Fibroblast of skin of abdomen (primary cell): Measurements from ENCODE around the gene SEMA4G. TPM values are rescaled to one million over a fixed set of nuclear protein-coding genes. Genes with fewer than 3 reads are reported as not detected.

Source experiments
- DNase-seq: peaks from one replicate; pipeline ENCODE4 v3.0.0-alpha.2; 2013
- polyA plus RNA-seq, 2 experiments: library from polyadenylated mRNA; unstranded; fragments of 120-200 nt; gene quantifications; one replicate each; pipeline ENCODE4 v1.2.1, GENCODE V29; 2013; ENCODE audit not compliant: insufficient read length in 2 of 2

The SEMA4G gene, protein sequence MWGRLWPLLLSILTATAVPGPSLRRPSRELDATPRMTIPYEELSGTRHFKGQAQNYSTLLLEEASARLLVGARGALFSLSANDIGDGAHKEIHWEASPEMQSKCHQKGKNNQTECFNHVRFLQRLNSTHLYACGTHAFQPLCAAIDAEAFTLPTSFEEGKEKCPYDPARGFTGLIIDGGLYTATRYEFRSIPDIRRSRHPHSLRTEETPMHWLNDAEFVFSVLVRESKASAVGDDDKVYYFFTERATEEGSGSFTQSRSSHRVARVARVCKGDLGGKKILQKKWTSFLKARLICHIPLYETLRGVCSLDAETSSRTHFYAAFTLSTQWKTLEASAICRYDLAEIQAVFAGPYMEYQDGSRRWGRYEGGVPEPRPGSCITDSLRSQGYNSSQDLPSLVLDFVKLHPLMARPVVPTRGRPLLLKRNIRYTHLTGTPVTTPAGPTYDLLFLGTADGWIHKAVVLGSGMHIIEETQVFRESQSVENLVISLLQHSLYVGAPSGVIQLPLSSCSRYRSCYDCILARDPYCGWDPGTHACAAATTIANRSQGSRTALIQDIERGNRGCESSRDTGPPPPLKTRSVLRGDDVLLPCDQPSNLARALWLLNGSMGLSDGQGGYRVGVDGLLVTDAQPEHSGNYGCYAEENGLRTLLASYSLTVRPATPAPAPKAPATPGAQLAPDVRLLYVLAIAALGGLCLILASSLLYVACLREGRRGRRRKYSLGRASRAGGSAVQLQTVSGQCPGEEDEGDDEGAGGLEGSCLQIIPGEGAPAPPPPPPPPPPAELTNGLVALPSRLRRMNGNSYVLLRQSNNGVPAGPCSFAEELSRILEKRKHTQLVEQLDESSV
- polyA plus RNA-seq (2013, experiment 1 of 2; ENCODE audit: insufficient read length): 13.0 TPM
- polyA plus RNA-seq (2013, experiment 2 of 2; ENCODE audit: insufficient read length): 12.4 TPM

- DNase-seq: peak; percentile 30
Measured at GRCh38 chr10:100969187-100970075, at the start of gene SEMA4G. TSS of gene SEMA4G (plus strand) at chr10:100969504. CDS start at chr10:100972913, 3,409 bp downstream.

DNA sequence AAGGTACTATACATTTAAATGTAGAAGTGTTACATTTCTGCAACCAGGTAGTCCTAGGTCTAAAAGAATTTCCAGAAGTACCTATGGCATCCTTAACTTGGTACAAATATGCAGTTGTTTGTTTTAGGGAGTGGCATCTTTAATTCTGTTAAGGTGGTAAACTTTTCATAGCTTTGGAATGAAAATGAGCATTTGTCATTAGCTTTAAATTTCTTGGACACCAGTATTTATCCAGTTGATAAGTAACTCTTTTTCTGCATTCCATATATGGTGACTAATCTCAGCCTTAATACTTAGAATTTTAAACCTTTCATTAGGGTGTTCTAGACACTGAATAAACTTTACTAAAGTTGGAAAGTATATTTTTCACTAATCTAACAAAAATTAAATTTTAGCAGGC is 45.7 kb upstream of the SEMA4G start:
- no peak for DNase-seq

DNA sequence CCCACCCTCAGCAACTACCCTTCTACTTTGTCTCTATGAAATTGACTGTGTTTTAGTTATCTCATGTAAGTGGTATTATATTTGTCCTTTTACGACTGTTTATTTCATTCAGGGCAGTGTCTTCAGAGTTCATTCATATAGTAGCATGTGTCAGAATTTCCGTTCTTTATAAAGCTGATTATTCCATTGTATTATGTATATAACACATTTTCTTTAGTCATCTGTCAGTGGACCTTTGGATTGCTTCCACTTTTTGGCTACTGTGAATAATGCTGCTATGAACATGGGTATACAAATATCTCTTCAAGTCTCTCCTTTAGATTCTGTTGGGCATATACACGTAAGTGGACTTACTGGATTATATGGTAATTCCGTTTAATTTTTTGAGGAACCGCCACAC is 42.0 kb upstream of the SEMA4G start:
- no peak for DNase-seq

GRCh38 chr10:100928039-100928438 is 41.3 kb upstream of the SEMA4G start:
- no peak for DNase-seq

DNA sequence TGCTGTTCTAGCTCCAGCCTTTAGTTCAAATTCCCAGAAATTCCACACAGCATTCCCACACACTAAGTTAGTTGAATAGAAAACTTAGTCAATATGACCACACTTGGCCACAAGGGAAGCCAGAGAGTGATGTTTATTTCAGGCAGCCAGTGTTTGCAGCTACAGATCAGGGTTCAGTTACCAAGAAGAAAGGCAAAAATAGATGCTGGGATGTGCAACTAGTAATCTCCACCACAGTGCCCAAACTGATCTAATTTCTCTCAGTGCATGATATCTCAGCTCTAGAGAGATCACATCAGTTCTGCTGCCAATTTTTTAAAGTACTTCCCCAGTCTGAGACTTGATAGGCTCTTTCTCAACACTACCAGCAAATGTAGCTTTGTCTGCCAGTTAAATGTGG is 38.9 kb upstream of the SEMA4G start:
- DNase-seq: no peak

- DNase-seq: no peak
Measured at GRCh38 chr10:100934084-100934659, 35.1 kb upstream of the SEMA4G start.

- peak; percentile 59 for DNase-seq
Measured at GRCh38 chr10:100939763-100940344, 29.4 kb upstream of the SEMA4G start.

GRCh38 chr10:100942229-100942628 is 27.1 kb upstream of the SEMA4G start:
- DNase-seq: no peak

GRCh38 chr10:100943508-100943907 is 25.8 kb upstream of the SEMA4G start:
- no peak for DNase-seq

DNA sequence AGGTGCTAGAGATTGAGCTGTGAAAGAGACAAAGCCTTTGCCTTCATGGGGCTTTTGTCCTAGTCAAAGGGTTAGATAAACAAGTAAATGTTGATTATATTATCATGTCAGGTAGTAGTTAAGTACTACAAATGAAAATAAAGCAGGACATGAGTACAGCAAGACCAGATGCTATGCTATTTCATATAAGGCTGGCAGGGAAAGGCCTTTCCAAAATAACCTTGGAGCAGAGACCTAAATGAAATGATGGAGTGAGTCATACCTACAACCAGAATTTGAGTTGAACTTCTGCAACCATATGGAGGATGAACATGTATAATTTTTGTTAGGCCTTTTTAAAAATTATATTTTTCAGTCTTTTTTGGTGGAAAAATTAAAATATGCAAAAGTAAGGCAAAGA is 23.6 kb upstream of the SEMA4G start:
- DNase-seq: no peak

DNA sequence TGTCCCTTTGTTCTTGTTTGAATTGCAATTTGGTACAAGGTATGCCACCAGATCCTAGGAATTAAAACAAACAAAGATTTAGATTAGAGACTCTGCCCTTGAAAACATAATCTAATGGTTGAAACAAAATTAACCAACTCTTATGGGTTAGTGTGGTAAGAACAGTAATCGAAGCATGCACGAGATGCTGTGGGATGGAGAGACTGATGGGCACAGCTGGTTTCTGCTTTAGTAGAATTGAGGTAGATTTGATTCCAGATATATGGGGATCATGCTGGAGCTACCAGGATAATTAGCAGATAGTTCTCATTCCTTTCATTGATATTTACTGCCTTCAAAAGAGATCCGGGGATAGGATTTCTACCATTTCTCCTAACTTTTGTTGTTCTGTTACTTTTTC is 20.4 kb upstream of the SEMA4G start:
- DNase-seq: no peak

DNA sequence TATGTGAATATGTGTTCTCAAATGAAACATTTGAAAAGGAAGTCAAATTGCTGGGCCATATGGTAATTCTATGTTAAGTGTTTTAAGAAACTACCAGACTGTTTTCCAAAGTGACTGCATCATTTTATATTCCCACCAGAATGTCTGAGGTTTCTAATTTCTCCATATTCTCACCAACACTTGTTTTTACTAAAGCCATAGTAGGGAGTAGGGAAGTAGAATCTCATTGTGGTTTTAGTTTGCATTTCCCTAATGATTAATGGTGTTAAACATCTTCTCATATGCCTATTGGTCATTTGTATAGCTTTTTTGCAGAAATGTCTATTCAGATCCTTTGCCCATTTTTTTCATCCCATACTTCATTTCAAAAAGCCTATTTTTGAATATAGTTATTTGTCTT is 9.1 kb upstream of the SEMA4G start:
- no peak for DNase-seq

DNA sequence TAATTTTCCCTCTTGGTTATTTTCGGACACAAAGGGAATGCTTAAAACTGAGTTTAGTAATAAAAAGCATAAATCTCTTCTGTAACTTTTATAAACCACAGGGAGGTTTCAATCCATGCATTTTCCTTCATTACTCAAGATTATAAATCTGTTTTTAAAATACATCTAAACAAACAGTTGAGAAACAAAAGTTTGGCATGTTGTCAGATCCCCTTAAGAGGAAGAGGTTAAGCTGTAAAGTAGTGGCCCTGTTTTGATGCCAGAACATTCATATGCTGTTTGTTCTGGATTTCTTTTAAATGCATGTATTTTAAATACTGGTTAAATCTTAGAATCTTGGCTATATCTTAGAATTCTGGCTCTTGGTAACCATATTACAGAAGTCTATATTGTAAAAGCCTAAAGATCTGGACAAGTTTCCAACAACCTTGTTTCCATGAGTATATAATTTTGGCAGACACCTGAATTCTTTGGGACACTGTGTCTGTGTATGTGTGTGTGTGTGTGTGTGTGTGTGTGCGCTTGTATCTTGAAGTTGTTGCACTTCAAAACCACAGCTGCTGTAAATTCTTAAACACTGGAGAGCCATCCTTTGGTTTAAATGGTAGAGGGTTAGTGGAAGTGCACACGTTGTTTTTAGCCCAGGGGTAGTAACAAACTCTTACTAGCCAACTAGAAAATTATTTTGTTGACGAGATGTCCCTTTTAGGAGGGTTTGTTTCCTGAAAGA is 6.8 kb upstream of the SEMA4G start:
- no peak for DNase-seq

- no peak for DNase-seq
Measured at GRCh38 chr10:100963826-100964225, 5.5 kb upstream of the SEMA4G start.

GRCh38 chr10:100965820-100966219 is 3.5 kb upstream of the SEMA4G start:
- DNase-seq: no peak

DNA sequence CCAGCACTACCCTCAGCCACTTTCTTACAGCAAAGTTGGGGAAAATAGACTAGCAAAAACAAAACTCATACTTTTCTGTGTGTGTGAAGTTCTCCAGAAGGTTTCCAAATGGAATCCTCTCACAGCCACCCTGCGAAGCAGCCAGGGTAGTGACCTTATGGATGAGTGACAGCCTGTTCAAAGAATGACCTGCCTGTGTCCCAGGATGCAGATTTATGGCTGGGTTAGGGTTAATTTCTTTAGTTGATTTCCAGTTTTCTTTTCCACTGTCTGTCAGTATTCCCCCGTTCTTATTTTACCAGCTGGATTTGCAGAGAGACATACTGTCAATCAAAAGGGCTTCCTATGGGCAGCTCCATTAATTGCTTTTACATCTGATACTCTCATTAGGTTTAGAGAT is 2.4 kb upstream of the SEMA4G start:
- DNase-seq: no peak

DNA sequence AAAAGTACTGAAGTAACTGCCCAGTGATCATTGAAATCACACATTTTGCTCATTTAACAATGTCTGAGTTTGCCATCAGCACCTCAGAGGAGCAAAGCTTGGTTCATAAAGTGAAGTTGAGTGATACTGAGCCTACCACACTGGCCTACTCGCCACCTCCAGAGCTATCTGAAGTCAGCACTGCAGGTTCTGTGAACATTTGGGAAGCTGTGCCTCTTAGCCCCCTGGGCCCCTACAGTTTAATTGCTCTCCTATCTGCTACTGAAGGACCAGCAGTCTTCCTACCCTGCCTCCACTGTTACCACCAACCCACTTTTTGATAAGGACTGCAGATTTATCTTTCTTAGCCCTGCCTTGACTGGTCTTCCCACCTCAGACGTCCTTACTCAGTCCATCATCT is 2.0 kb upstream of the SEMA4G start:
- DNase-seq: no peak

DNA sequence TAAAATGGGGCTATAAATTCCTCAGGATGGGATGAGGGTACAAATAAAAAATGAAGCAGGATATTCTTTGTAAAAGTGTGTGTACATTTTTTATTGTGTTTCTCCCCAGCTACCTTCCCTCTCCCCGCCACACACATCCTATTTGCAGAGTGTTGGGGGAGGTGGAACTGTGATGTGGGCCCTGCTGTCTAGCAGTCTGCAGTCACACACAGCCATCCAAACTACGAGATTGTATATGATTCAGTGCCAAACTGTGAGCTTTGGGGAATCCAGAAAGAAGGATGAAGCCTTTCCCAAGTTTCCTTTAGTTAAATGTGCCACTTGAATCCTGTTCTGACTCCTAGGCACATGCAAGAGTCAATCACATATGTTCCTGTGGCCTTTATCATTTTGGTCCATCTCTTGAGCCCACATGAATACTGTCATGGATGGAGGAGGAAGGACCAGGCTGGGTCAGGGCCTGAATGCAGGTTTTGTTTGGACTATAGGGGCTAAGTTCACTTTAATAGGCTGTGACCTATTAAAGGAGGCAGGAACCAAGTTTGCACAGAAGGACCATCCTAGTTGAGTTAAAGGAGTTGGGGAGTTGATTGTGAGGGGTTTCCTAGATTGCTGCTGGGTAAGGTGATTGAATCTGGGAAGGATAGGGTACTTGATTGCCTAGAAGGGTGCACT is 1.1 kb upstream of the SEMA4G start:
- no peak for DNase-seq

DNA sequence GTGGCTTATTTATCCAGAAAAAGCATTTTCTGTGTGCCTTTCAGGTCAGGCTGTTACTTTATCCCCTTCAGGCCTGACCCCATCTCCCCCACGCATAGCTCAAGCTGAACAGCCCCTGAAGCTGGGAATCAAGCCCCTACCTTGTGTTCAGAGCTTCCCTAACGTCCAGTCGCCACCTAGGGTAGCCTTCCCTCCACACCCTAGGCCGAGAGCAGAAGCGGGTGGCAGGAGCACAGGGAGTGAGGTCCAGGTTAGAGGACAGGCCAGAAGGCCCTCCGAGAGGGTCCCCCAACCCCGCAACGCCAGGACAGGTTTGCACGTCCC is 479 bp upstream of the SEMA4G start:
- DNase-seq: no peak

DNA sequence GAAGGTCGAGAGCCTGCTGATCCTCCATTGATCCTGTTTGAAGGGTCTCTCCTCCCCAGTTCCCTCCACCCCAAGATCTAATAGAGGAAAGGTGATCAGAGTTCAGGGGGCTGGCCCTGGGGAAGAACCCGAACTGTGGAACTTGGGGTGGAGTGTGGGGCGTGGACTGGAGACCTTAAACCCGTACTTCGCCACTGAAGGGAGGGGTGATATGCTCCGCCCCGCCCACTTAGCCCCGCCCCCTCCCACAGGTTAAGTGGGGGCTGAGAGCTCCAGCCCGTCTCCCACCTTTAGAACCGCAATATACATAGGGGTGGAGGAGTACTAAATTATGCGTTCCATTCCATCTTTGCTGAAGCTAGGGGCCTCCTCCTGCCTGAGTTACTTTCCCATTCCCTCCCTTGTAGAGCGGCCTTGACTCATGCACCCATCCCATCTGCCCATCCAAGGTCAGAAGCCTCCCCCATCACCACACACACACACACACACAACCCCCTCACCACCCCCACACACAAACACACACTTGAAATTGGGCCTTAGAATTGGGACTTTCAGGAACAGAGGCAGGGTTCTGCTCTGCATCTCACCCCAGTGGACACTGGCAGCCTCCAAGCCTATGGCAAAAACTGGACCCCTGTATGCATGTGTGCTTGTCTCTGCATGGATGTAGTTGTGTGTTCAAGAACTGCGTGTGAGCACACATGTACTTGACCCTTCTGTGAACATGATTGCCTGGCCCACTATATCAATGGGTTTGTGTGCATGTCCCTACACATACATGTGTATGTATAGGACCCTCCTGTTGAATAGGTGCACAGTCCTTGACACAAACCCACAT is 991 bp downstream of the SEMA4G start:
- DNase-seq: no peak
